ENCODE results near the gene CCDC30.
"Not testable (repeated sequence)": the region's sequence is repeated elsewhere in the genome, so short reads cannot be mapped to it uniquely, and the experiment has no call there.

CCDC30 gene

DNA sequence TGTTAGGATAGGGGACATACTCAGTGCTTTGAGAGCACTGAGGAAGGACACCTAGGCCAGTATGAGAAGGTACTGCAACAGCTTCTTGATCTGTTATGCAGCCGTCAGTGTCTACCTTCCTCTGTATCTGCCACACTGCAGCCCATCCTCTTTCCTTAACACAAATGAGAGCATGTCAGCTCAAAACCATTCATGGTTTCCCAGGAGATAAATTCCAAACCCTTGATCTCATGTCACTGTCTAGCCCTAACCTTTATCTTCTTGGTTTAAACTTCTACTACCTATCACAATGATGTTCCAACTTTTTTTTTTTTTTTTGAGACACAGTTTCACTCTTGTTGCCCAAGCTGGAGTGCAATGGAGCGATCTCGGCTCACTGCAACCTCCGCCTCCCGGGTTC lies 8.7 kb upstream of the CCDC30 start:
- no peak for DNase-seq

DNA sequence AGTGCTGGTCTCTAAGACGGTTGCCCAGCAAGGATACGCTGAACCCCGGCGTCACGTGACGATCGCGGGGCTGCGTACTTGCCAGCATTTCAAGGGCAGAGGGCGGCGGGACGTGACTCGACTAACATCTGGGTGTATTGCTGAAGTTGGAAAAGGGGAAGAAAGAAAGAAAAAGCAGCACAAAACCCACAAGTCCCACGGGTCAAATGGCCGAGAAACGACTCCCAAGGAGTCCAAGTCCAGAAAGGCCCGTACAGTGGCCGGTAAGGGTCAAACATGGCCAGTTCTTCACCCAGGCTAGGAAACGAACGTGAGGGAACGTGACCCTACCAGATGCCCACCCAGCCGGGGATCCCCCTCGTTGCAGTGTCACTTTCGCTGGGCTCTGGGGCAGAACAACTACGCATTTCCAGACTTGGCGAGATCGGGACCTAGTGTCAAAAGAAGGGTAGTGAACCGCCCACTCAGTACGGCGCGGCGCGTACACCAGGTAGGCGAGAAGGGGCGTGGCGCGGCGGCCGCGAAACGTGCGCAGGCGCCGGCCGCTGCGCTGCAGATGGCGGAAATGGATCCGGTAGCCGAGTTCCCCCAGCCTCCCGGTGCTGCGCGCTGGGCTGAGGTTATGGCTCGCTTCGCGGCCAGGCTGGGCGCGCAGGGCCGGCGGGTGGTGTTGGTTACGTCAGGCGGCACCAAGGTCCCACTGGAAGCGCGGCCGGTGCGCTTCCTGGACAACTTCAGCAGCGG lies 6.9 kb upstream of the CCDC30 start, which contains the start of the genes PPCS and ZMYND12:
Gene PPCS (plus strand): TSS at position 534 of the 744 bp plus-strand sequence. CDS start 23 bp downstream, at position 557.
Gene ZMYND12 (minus strand): TSS at position 13 of the 744 bp plus-strand sequence. CDS start 25 bp downstream, outside the sequence.
- DNase-seq: peak; percentile 93

DNA sequence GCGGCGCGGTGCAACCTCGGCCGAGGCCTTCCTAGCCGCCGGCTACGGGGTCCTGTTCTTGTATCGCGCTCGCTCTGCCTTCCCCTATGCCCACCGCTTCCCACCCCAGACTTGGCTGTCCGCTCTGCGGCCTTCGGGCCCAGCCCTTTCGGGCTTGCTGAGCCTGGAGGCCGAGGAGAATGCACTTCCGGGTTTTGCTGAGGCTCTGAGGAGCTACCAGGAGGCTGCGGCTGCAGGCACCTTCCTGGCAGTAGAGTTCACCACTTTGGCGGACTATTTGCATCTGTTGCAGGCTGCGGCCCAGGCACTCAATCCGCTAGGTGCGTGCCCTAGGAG lies 6.4 kb upstream of the CCDC30 start:
- DNase-seq: peak; percentile 59

DNA sequence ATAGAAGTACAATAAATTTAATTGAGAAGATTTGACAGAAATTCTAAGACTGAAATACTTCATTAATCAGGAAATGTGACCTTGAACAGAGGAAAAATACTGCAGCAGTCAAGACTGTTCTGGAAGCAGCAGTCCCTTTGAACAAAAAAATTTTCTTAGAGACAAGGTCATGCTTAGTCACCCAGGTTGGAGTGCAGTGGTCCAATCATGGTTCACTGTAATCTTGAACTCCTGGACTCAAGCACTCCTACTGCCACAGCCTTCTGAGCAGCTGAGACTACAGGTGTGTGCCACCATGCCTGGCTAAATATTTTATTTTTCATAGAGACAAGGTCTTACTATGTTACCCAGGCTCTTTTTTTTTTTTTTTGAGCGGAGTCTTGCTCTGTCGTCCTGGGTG lies 1.9 kb upstream of the CCDC30 start:
- DNase-seq: no peak

- no peak for DNase-seq
Measured at GRCh38 chr1:42463921-42464320, 835 bp downstream of the CCDC30 start.

DNA sequence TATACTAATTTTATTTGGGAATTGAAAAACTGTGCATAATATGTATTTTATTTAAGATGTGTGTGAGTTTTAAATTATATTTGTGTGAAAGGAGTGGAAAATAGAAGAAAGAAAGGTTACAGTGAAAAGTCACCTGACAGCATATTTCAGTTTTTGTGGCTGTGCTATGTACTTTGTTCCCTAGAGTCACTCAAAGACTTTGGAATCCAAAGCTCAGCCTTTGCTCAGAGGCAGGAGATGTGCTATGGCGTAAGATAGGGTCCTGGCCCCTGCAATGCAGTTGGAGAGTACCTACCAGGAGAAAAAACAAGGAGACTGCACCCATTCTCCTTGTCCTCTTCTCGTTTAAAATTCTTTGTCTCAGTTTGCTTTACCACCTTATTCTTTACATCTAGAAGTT lies 2.9 kb downstream of the CCDC30 start:
- no peak for DNase-seq

DNA sequence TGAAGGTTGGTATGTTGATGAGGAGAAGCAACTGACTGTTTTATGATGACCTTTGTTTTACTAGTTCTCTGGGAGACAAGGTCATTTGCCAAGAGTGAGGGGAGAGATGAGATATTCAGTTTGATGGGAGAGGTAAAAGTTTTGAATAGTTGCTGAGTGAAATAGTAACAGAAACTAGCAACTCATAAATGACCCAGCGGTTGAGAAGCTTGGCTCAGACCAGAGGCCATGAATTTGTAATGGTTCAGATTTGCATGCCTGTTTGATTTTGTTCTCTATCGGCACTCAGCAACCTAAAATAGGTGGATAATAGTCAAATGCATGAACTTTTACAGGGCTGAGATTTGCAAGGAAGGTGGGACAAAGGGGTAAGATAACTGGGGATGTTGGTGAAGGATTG lies 6.6 kb downstream of the CCDC30 start:
- no peak for DNase-seq

DNA sequence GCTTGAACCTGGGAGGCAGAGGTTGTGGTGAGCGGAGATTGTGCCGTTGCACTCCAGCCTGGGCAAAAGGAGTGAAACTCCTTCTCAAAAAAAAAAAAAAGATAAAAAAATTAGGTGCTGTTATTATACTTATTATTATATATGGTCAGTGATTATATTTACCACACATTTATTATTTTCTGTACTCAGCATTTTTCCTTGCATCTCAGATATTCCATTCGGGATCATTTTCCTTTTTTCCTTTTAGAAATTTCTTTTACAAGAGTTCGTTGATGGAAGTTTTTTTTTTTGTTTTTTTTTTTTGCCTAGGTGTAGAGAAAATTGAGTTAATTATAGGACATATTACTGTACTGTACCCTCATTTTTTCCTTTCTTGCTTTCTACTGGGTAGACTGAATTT lies 13.5 kb downstream of the CCDC30 start:
- DNase-seq: no peak

- DNase-seq: not testable (repeated sequence)
Measured at GRCh38 chr1:42477354-42477753, 14.3 kb downstream of the CCDC30 start.

DNA sequence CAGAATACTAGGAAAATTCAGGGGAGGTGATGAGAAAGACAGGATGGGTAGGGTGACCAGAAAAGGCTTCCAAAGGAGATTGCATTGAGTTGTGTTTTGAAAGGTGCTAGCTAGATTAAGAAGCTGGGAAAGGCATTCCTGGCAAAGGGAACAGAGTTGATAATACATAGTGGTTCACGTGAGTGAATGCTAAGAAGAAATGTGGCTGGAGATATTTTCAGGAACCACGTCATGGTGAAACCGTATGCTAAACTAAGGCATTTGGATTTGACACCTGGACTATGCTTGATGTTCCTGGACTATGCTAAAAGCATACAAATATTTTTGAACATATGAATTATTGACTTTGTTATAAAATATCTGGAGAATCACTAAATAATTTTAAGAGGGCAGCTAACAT lies 14.7 kb downstream of the CCDC30 start:
- no peak for DNase-seq

GRCh38 chr1:42479621-42480020 lies 16.5 kb downstream of the CCDC30 start:
- DNase-seq: no peak

- DNase-seq: no peak
Measured at GRCh38 chr1:42480921-42481320, 17.8 kb downstream of the CCDC30 start.

- DNase-seq: no peak
Measured at GRCh38 chr1:42482635-42483153, 19.6 kb downstream of the CCDC30 start.

DNA sequence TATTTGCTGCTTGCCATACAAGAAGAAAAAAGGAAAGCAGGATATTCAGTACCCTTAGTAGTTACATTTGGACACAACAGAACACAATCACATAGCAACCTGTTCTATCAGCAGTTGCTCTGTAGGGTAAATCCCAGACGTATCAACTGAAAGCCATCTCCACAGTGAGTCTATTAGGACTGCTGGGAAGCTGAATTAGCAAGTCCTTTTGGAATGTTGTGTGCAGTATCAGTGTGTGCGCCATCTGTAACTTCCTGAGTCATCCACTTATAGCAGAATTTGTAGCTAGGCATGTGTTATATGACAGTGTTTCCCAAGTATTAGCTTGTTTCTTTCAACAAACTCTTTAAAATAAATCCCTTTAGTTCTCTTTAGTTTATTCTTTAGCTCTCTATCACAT lies 21.3 kb downstream of the CCDC30 start:
- DNase-seq: no peak

DNA sequence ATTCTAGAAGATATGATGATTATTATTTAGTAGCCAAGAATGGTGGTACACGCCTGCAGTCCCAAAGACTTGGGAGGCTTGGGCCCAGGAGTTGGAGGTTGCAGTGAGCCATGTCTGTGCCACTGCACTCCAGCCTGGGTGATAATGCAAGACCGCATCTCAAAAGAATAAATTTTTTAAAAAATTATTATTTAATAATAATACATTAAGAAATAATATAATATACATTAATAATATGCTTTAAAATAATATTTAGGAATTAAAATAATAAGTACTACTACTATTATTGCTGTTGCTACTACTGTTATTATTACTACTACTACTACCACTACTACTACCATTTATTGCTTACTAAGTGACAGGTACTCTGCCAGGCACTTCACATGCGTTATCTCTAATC lies 27.2 kb downstream of the CCDC30 start:
- DNase-seq: no peak

GRCh38 chr1:42502031-42502430 lies 38.9 kb downstream of the CCDC30 start:
- DNase-seq: not testable (repeated sequence)

DNA sequence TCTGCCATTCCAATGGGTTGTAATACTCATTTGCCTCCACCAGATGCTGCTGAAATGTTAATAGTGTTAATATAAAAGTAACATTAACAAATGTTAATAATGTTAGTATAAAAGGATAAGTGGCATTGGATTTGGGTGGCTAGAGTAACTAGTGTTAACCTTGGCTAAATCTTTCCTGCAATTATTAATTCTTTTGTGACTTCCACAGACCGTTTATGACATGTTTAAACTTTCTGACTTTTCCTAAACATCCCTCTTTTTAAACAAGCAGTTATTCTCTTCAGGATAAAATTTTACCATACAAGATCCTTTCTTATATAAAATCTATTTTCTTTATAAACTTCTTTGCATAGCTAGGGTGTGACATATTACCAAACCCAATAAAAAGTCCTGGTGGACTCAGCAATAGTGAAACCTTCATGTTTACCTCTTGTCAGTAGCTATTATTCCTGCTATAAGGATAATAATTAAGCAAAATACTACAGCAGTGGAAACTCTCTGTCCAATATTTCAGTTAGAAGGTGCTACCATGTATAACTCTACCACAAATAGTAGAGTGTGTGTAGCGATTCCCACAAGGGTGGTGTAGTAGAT lies 41.5 kb downstream of the CCDC30 start:
- no peak for DNase-seq

DNA sequence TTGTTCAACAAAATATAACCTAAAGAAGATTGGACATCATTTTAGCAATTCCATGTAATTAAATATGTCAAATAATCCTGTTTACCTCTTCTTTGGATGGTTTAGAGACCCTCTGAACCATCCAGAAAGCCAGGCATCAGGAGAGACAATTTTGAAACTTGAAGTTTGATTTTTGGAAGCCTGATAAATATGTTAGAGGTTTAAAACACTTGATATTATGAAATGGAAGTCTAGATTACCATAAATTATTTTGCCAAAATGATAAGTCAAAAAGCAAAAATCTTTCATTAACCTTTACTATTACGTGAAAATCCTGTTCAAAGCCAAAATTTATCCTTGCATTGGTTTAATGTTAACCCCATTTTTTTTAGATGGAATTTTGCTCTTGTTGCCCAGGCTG lies 43.5 kb downstream of the CCDC30 start:
- no peak for DNase-seq

DNA sequence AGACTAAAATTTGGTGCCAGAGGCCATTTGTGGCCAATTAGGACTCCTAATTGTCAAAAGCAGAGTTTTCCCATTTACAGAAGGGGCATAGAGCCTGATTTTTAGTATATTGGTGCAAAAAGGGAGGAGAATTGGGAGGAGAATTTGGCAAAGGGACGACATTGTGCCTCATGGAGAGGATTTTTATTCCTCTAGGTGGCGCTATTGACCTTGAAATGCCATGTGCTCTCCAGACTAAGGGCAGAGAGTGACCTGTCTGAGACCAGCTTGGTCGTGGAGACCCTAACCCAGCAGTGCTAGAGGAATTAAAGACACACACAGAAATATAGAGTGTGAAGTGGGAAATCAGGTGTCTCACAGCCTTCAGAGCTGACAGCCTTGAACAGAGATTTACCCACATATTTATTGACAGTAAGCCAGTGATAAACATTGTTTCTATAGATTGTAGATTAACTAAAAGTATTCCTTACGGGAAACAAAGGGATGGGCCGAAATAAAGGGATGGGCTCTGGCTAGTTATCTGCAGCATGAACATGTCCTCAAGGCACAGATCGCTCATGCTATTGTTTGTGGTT lies 48.6 kb downstream of the CCDC30 start:
- DNase-seq: not testable (repeated sequence)

GRCh38 chr1:42518908-42519307 lies 55.8 kb downstream of the CCDC30 start:
- no peak for DNase-seq

DNA sequence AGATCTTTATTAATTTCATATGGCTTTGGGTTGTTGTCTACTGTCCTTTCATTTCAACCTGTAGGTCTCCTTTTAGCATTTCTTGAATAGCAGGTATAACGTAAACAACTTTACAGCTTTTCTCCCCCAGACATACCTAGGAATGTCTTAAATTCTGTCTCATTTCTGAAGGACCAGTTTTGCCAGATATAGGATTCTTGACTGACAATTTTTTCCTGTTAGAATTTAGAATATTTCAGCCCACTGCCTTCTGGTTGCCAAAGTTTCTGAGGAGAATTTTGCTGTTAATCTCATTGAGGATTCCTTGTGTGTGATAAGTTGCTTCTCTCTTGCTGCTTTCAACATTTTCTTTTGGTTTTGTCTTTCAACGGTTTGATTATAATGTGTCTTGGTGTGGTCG lies 60.1 kb downstream of the CCDC30 start:
- DNase-seq: no peak

GRCh38 chr1:42524330-42524729 lies 61.2 kb downstream of the CCDC30 start:
- DNase-seq: no peak

DNA sequence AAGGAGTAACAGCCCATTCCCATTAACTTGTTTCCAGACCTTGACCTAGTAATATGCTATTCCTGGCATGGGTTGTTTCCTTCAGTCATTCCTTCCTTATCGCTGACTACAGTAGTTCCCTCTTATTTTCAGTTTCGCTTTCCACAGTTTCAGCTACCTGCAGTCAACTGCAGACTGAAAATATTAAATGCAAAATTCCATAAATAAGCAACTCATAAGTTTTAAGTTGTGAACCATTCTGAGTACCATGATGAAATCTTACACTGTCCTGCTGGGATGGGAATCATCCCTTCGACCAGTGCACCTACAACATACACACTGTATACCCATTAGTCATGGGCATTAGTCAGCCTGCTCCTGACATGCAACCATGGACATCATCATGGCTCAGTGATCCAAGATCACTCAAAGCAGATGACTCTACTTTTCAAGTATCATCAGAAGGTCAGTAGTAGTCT lies 66.7 kb downstream of the CCDC30 start:
- peak; percentile 3 for DNase-seq

DNA sequence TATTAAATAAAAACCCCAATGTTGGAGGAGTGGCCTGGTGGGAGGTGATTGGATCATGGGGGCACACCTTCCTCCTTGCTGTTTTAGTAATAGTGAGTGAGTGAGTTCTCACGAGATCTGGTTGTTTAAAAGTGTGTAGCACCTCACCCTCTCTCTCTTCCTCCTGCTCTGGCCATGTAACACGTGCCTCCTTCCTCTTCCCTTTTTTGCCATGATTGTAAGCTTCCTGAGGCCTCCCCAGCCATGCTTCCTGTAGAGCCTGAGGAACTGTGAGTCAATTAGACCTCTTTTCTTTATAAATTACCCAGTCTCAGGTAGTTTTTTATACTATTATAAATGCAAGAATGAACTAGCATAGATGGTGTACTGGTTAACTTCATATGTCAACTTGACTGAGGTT lies 68.0 kb downstream of the CCDC30 start:
- DNase-seq: no peak
